ENCODE results near the gene RPP40. TPM values are rescaled to one million over a fixed set of nuclear protein-coding genes. Genes with fewer than 3 reads are reported as not detected.

RPP40 gene
- polyA plus RNA-seq, 1 donor (not counting 4 experiments of a cell fraction or from before 2014, with no cell fraction given): 12.4 TPM

GRCh38 chr6:4971851-4972250, 32.0 kb downstream of the RPP40 start:
- H3K9ac ChIP-seq (ENCODE audit: control insufficient read depth, extremely low read depth, insufficient read depth, low read length): no peak overlapping the region
- H3K27ac ChIP-seq (ENCODE audit: control insufficient read depth, insufficient read depth, low read length): no peak overlapping the region
- no peaks in the 10 kb centered on the region for H3K4me1 ChIP-seq (ENCODE audit: control insufficient read depth, extremely low read depth, insufficient read depth, low read length)
- H3K9me1 ChIP-seq (ENCODE audit: control insufficient read depth, extremely low read depth, insufficient read depth, low read length): no peaks in the 10 kb centered on the region
- no peak overlapping the region for H3K4me3 ChIP-seq (ENCODE audit: control insufficient read depth in 2 of 3, extremely low read depth in 1 of 3, insufficient read depth in 2 of 3, low read depth in 1 of 3, low read length in 3 of 3)
- H3K79me2 ChIP-seq (ENCODE audit: control insufficient read depth, insufficient read depth, low read length): no peaks in the 10 kb centered on the region
- H3K36me3 ChIP-seq (ENCODE audit: control insufficient read depth in 2 of 2, extremely low read depth in 1 of 2, insufficient read depth in 2 of 2, low read length in 2 of 2): no peaks in the 10 kb centered on the region
- DNase-seq (ENCODE audit: low read depth, low spot score) (no peak), FAIRE-seq (no peak)
- no peaks in the 10 kb centered on the region for H3K9me3 ChIP-seq (ENCODE audit: control insufficient read depth, low read depth, low read length)
- H3K4me2 ChIP-seq (ENCODE audit: control insufficient read depth, extremely low read depth, insufficient read depth, low read depth, low read length): no peak overlapping the region
- H4K20me1 ChIP-seq (ENCODE audit: control insufficient read depth, extremely low read depth, insufficient read depth, low read length): no peaks in the 10 kb centered on the region
- dilution Hi-C loops (cut with MboI; ENCODE audit: extremely low pct_ligation_motif_present, low sequenced_read_pairs): no loop called here
- TF ChIP-seq EZH2 (IDR thresholded peaks at IDR 0.05; ENCODE audit: low read length): no peak
- TF ChIP-seq CTCF (optimal IDR thresholded peaks at IDR 0.05 in 1 of 3, IDR thresholded peaks at IDR 0.05 in 1 of 3, conservative IDR thresholded peaks at IDR 0.05 in 1 of 3; ENCODE audit: extremely low read depth in 1 of 3, insufficient read depth in 2 of 3, low read length in 3 of 3): no peak
- no peak overlapping the region for H2AFZ ChIP-seq (ENCODE audit: control insufficient read depth, low read length)
- H3K27me3 ChIP-seq (ENCODE audit: control insufficient read depth, extremely low read depth, insufficient read depth, low read length): no peaks in the 10 kb centered on the region

- H3K9ac ChIP-seq (ENCODE audit: control insufficient read depth, extremely low read depth, insufficient read depth, low read length): no peak overlapping the region
- DNase-seq (ENCODE audit: low read depth, low spot score) (no peak), FAIRE-seq (no peak)
- no peaks in the 10 kb centered on the region for H3K9me3 ChIP-seq (ENCODE audit: control insufficient read depth, low read depth, low read length)
- H2AFZ ChIP-seq (ENCODE audit: control insufficient read depth, low read length): no peak overlapping the region
- H3K27me3 ChIP-seq (ENCODE audit: control insufficient read depth, extremely low read depth, insufficient read depth, low read length): no peaks in the 10 kb centered on the region
- no peak overlapping the region for H3K4me2 ChIP-seq (ENCODE audit: control insufficient read depth, extremely low read depth, insufficient read depth, low read depth, low read length)
- no peaks in the 10 kb centered on the region for H3K36me3 ChIP-seq (ENCODE audit: control insufficient read depth in 2 of 2, extremely low read depth in 1 of 2, insufficient read depth in 2 of 2, low read length in 2 of 2)
- H3K27ac ChIP-seq (ENCODE audit: control insufficient read depth, insufficient read depth, low read length): no peak overlapping the region
- TF ChIP-seq EZH2 (IDR thresholded peaks at IDR 0.05; ENCODE audit: low read length) (no peak), CTCF (optimal IDR thresholded peaks at IDR 0.05 in 1 of 3, IDR thresholded peaks at IDR 0.05 in 1 of 3, conservative IDR thresholded peaks at IDR 0.05 in 1 of 3; ENCODE audit: extremely low read depth in 1 of 3, insufficient read depth in 2 of 3, low read length in 3 of 3) (no peak)
- no peaks in the 10 kb centered on the region for H3K9me1 ChIP-seq (ENCODE audit: control insufficient read depth, extremely low read depth, insufficient read depth, low read length)
- no peak overlapping the region for H3K4me3 ChIP-seq (ENCODE audit: control insufficient read depth in 2 of 3, extremely low read depth in 1 of 3, insufficient read depth in 2 of 3, low read depth in 1 of 3, low read length in 3 of 3)
- H3K79me2 ChIP-seq (ENCODE audit: control insufficient read depth, insufficient read depth, low read length): no peaks in the 10 kb centered on the region
- H3K4me1 ChIP-seq (ENCODE audit: control insufficient read depth, extremely low read depth, insufficient read depth, low read length): no peaks in the 10 kb centered on the region
- no peaks in the 10 kb centered on the region for H4K20me1 ChIP-seq (ENCODE audit: control insufficient read depth, extremely low read depth, insufficient read depth, low read length)
- dilution Hi-C loops (cut with MboI; ENCODE audit: extremely low pct_ligation_motif_present, low sequenced_read_pairs): no loop called here
Observed at GRCh38 chr6:4970739-4971395, 33.0 kb downstream of the RPP40 start.
